Measurements from ENCODE around the gene SIRPA. TPM values are rescaled to one million over a fixed set of nuclear protein-coding genes. Genes with fewer than 3 reads are reported as not detected.

Gene SIRPA
- total RNA-seq, 1 donor from 2014 or later, result 6.8 TPM

GRCh38 chr20:1856424-1856823 lies 38.8 kb upstream of the SIRPA start:
- Mint-ChIP-seq H3K9me3 (no peaks in the 10 kb centered on the region), H3K4me1 (peaks cover 8% of the 10 kb centered on the region), H3K27ac (no peak overlapping the region), H3K4me3 (no peak overlapping the region), H3K27me3 (ENCODE audit: low read depth) (peaks cover 2% of the 10 kb centered on the region), H3K36me3 (no peaks in the 10 kb centered on the region)
- TF ChIP-seq CTCF (IDR thresholded peaks at IDR 0.05; ENCODE audit: unreplicated experiment), result no peak
- DNase-seq (ENCODE audit: low spot score in 2 of 2, unreplicated experiment in 2 of 2), result no peak

DNA sequence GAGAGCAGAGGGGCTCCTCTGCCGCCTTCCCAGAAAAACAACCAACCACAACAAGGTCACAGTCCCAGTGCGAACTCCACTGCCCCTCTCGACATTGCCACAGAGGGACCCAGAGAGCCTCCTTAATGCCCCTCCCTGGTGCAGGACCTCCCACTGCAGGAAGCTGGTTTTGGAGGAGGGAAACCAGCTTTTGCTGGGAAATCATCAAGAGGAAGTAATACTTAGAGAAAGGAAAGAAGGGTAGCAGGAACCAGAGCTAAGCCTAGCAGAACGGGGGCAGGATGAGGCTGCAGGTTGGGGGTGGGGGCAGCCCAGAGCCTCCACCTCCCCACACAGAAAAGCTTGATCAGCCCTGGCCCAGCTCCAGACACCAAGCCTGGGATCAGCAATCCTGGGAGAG lies 37.7 kb upstream of the SIRPA start:
- no peak for DNase-seq (ENCODE audit: low spot score in 2 of 2, unreplicated experiment in 2 of 2)
- H3K9me3 Mint-ChIP-seq, result no peaks in the 10 kb centered on the region
- H3K27me3 Mint-ChIP-seq (ENCODE audit: low read depth), result peaks cover 2% of the 10 kb centered on the region
- no peak overlapping the region for H3K27ac Mint-ChIP-seq
- TF ChIP-seq CTCF (IDR thresholded peaks at IDR 0.05; ENCODE audit: unreplicated experiment), result no peak
- no peak overlapping the region for H3K4me3 Mint-ChIP-seq
- H3K4me1 Mint-ChIP-seq, result peaks cover 12% of the 10 kb centered on the region
- no peaks in the 10 kb centered on the region for H3K36me3 Mint-ChIP-seq

DNA sequence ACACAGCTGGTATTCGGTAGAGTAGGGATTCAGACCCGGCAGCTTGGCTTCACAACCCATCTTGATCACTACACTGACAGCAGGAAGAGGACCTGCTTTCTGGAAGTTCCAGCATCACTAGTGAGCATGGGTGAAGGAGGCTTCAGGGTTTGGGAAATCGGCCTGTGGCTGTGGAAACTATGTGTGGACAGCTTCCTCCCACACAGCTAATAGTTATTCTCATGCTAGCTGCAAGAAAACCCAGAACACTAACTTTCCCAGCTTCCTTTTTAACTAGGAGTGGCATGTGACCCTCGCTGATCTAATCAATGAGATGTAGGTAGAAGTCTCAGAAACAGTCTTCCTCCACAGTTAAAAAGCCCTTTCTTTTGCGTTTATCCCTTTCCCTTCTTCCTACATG lies 36.3 kb upstream of the SIRPA start:
- Mint-ChIP-seq H3K9me3 (no peaks in the 10 kb centered on the region), H3K36me3 (no peaks in the 10 kb centered on the region), H3K27ac (no peak overlapping the region), H3K4me3 (no peak overlapping the region), H3K27me3 (ENCODE audit: low read depth) (peaks cover 3% of the 10 kb centered on the region), H3K4me1 (peaks cover 12% of the 10 kb centered on the region)
- no peak for TF ChIP-seq CTCF (IDR thresholded peaks at IDR 0.05; ENCODE audit: unreplicated experiment)
- no peak for DNase-seq (ENCODE audit: low spot score in 2 of 2, unreplicated experiment in 2 of 2)

GRCh38 chr20:1860446-1860845 lies 34.8 kb upstream of the SIRPA start:
- Mint-ChIP-seq H3K36me3 (no peaks in the 10 kb centered on the region), H3K9me3 (no peaks in the 10 kb centered on the region), H3K4me1 (peaks cover 12% of the 10 kb centered on the region), H3K27me3 (ENCODE audit: low read depth) (peaks cover 9% of the 10 kb centered on the region), H3K27ac (no peak overlapping the region), H3K4me3 (no peak overlapping the region)
- DNase-seq (ENCODE audit: low spot score in 2 of 2, unreplicated experiment in 2 of 2), result no peak
- no peak for TF ChIP-seq CTCF (IDR thresholded peaks at IDR 0.05; ENCODE audit: unreplicated experiment)

DNA sequence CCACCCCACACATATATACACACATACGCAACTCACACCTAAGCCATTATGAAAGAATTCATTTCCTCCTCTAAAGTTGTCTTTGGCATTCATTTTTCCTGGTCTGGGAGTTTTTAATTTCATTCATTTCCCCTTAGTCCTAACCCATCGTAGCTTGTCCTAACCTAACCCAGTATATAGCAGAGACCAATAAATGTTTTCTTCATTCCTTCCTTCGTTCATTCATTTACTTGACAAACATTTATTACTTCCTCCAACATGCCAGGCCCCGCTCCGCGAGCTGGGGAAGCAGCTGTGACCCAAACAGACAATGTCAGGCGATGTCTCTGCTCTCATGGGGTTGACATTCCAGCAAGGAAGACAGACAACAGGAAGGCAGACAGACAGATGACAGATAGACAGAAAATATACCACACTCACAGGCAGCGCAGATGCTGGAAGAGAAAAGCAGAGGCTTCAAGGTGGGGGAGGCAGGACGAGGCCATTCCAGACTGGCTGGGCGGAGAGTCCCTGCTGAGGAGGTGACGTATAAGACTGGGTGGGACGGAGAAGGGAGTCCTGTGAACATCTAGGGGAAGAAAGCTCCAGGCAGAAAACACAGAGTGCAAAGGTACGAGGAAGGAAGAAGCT lies 33.7 kb upstream of the SIRPA start:
- Mint-ChIP-seq H3K27ac (peak overlapping the region; percentile 11), H3K4me3 (peak overlapping the region; percentile 6)

More for the DNA sequence above, 33.7 kb upstream of the SIRPA start:
- no peak for DNase-seq (ENCODE audit: low spot score in 2 of 2, unreplicated experiment in 2 of 2)
- no peaks in the 10 kb centered on the region for H3K9me3 Mint-ChIP-seq
- TF ChIP-seq CTCF (IDR thresholded peaks at IDR 0.05; ENCODE audit: unreplicated experiment), result no peak
- H3K4me1 Mint-ChIP-seq, result peaks cover 12% of the 10 kb centered on the region
- peaks cover 15% of the 10 kb centered on the region for H3K27me3 Mint-ChIP-seq (ENCODE audit: low read depth)
- no peaks in the 10 kb centered on the region for H3K36me3 Mint-ChIP-seq
